ENCODE results near the gene BAHCC1.

The BAHCC1 gene

DNA sequence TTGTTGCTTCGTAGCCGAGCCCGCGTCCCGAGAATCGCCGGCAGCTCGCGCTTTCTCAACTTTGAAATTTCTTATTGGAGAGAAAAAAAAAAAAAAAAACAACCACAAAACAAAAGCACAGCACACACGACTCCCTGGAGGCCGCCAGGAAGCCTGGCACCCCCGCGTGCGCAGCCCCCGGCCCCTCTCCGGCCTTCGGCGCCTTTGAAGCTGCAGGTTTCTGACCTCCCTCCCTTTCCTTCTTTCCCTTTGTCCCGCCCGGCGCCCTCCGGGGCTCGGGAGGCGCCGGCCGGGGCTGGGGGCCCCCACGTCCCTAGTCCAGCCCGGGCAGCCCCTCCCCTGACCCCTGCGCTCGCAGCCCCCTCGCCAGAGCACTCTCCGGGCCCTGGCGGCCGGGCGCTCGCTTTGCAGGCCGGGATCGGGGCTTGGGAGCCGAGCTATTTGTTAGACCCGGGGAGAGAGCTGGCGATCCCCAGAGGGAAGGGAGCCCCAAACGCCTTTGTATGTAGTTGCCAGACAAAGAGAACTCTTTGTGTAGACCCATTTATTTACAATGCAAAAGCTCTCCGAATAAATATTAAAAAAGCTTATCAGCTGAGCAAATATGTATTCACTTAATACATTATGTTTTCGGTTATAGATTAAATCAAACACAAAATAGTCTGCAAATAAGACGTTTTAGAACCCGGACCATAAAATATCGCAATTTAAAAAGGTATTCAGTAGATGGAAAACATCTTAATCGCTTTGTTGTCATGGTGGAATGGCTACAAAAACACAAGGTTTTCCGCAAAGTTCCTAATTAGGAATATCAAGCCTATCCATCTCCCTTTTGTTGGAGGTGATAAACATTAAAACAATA lies 2.3 kb downstream of the BAHCC1 start:
- no peak for FAIRE-seq
- DNase-seq (ENCODE audit: low spot score) = no peak

DNA sequence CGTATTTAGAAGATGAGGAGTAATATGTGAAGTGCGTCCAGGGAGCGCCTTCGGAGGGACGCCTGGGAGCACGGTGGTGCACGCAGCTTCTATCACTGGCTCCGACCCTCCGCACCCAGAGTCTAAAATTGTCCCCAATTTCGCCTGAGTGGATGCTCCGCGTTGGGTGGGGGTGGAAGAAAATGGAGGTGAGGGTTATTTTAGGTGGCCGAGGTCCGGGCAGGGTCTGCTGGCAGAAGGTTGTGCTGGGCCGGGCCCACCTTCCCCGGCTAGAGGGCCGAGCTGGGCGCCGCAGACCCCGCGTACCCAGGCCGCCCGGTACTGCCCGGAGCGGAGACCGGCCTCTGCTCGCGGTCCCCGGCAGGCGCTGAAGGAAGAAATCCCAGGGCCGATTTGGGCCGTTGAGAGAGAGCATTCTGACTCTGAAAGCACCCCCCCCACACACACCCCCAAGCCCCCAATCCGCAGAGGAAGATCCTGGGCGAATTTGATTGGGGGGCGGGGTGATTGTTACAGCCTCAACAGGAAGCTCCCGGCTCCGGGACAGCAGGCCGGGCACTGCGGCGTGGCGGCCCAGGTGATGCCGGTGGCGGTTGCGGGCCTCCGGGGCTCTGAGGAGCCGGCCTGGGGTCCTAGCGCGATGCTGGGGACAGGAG lies 3.0 kb downstream of the BAHCC1 start:
- FAIRE-seq (no peak), DNase-seq (ENCODE audit: low spot score) (no peak)

DNA sequence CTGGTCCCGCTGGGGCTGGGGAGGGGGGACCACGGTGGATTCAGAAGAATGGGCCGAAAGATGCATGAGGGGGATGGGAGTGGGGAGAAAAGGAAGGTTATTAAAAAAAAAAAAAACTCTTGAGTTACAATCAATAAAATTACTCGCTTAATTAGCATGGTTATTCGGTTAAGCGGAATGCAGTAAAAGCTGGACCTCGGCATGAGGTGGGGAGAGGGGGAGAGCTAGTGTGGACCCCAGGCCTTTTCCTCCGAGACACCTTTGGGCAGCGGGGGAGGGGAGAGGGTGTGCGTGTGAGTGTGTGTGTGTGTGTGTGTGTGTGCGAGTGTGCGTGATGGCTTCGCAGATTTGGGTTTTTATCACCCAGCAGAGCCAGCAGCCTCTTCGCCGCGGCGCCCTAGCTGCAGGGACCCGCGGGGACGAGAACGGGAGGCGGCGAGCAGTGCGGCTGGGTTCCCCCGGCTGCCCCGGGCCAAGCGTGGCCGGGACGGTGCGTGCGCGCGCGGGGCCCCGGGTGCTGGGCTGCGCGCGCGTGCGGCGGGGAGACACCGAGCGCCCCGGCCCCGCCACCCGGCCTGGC lies 3.7 kb downstream of the BAHCC1 start:
- FAIRE-seq = no peak
- no peak for DNase-seq (ENCODE audit: low spot score)

DNA sequence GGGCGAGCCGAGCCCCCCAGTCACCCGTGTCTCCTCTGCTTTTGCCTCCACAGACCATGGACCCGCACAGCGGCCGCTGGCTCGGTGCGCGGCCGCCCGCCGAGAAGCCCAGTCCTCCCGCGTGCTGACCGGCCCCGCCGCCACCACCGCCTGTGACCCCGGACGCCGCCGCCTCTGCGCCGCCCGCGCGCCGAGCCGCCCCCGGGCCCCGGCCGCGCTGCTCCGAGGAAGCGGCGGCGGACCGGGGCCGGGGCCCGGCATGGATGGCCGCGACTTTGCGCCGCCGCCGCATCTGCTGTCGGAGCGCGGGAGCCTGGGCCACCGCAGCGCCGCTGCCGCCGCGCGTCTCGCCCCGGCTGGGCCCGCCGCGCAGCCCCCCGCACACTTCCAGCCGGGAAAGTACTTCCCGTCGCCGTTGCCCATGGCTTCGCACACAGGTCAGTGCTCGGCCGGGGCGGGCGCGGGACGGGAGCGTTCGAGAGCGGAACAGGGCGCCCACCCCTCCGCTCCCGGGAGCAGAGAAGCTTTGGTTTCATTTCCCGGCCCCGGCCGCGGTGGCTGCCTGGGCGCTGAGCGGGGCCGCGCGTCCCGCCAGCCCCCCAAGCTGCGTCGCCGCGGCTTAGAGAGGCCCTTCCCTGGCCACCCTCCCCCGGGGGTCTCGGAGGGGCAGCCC lies 4.4 kb downstream of the BAHCC1 start:
- FAIRE-seq (no peak), DNase-seq (ENCODE audit: low spot score) (no peak)

DNA sequence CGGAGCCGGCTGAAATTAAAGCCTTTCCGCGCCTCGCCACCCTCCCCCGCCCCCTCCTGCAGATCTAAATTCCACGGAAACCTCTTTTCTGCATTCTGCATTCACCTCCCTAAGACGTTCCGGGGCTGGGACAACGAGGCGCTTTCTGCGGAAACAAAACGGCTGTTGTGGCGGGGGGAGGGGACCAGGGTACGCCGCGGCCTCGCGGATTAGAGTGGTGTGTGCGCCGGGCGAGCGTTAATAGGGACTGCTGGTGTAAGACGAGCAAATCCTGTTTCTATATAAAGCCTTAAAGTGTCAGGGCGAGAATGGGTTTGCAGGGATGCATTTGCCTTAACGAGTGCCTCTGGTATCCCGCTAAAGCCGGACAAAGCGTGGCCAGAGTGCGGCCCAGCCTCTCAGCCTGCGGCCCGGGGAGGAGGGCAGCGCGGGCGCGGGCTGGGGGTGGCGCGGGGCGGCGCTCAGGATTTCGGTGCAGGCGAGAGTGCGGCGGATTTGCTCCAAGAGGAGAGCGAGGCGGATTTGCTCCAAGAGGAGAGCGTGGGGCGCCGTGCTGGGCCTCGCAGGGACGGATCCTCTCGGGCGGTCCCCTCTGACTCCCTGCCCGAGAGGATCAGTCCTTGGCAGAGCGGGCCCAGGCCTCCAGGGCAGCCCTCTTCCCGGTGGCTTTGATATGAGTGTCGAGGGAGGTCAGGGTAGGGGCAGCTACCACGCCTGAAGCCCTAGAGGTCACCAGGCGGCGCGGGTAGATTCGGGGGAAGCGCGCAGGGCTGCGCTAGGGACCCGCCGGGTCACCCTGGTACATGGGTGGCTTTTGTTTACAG lies 5.1 kb downstream of the BAHCC1 start:
- no peak for DNase-seq (ENCODE audit: low spot score)

DNA sequence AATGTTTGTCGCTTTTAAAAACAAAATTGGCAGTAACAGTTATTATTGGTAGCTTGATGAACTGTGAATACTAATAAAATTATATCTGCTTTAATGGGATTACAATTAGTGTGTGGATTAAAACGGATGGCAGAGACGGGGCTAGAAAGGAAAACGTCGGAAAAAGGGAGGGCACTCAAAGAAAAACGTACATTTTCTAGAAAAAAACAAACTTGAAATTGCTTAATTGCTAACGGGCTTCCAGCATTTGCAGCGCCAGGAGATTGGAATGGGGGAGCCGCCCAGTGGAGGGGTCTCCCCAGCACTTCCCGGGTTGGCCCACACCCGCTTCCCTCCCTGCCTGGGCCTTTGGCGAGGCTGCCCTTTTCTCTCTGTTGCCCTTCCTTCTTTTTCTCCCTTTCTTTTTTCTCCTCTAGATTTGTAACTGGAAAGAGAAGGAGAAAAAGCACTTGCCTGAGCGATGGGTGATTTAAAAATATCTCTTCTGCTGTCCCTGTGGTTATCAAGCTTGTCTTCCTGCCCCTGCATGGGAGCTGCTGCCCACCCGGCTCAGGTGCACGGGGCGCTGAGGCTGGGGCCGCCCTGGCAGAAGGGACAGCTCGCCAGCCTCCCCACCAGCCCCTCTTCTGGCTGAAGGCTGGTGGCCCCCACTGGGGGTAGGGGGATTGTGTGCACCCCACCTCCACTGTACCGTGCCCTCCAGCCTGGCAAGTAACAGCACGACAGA lies 5.9 kb downstream of the BAHCC1 start:
- no peak for FAIRE-seq
- no peak for DNase-seq (ENCODE audit: low spot score)

More for the DNA sequence above, 5.1 kb downstream of the BAHCC1 start:
- no peak for FAIRE-seq

DNA sequence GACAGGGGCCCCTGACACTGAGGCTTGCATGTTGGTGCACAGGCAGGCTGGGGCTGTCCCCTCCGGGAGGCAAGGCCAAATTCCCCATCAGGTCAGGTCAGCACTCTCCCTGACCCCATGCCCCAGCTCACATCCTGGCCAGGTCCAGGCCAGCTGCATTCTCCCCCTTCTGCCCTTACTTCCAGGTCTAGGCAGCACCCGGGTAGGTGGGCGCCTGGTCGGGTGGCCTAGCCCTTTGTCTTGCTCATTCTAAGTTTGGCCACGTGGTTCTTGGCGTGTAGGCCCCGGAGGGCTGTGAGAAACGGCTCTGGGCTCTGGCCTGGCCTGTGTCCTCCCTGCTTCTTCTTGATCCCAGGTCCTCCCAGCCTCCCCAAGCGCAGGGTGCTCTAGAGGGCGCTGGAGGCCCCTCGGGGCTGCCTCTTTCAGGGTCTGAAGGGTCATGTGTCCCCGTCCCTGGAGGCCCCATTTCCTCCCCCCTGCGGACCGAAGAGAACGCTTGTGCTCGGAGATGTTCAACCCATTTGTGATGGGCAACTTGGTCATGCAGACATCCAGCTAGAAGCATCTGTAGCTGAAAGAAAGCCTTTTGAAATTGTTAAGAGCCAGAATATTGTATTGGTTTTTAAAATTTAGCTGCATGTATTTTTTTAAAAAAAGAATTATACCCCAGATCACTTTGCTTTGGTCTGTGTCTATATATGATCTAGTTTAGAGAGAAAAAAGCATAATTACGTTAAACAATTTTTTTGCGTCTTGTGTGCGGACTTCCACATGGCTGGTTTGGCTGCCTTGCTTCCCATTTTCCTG lies 6.7 kb downstream of the BAHCC1 start:
- FAIRE-seq (no peak), DNase-seq (ENCODE audit: low spot score) (no peak)

DNA sequence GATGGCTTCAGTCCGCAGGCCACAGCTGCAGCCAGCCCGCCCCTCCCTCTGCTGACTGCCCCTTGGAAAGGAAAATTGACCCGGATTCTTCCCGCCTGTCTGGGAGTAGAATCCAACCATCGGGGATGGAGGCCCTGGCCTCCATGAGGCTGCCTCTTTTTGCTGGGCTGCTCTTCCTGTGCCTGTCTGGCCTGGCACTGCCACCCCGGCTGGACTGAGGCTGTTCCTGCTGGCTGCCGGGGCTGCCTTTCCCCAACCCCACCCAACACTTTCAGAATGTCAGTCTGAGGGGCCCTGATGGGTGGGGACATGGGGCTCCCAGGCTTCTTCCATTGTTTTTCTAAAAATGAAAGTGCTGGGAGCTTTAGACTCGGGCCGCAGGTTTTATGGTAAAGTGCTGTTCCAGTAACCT lies 7.3 kb downstream of the BAHCC1 start:
- FAIRE-seq = no peak
- no peak for DNase-seq (ENCODE audit: low spot score)

DNA sequence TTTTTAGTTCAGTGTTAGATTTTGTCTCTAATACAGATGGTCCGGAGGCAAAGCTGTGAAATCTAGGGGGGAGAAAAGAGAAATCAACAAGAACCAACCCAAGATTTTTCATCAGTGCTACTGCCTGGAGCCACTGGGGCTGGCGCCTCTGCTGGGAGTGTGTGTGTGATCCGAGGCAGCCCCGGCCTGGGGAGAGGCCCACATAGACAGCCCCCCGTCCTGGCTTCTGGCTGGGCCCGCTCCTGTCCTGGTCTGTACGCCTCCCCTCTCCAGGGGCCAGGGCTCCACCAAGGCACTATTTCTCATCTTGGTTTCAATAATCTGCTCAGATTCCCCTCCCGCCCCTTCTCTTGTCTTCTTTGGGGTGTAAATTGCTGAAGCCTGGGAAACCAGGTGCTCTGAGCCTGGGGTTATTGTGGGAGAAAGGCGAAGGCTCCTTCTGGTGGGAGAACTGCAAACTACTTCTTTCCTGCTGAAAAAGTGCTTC lies 7.8 kb downstream of the BAHCC1 start:
- no peak for FAIRE-seq
- no peak for DNase-seq (ENCODE audit: low spot score)

DNA sequence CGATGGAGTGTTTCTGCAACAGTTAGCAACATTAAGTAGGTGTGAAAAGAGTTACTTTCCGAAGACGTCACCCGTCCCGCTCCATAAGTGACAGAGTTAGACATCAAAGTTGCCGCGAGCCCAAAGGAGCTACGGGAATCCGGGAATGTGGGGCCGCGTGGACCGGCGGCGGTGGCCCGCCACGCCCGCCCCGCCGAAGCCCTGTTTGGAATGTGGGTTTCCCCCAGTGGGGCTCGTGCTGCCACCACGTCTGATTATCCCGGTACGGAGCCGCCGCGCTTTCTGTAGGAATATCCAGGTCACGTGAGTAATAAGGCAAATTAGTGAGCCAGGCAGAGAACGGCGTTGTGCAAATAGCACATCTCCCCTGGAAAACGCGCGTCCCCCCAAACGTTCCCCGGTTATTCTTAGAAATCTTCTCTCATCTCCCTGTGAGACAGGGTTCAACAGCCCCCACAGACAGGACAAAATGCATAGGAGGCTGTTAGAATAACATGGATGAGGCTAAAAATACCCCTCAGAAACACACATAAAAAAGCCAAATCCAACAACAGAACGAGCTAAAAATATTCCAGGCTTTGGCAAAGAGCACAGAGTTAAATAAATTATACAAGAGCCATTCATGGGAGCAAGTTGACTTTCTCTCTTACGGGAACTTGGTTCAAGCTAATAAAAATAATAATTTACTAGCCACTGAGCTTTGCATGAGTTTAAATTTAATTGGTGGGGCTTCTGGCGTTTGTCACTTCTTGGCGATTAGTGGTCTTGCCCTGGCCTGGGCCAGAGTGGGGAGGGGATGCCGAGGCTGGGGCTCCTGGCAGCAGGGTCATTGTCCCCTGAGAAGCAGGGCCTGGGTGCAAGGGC lies 8.6 kb downstream of the BAHCC1 start:
- FAIRE-seq = no peak

DNA sequence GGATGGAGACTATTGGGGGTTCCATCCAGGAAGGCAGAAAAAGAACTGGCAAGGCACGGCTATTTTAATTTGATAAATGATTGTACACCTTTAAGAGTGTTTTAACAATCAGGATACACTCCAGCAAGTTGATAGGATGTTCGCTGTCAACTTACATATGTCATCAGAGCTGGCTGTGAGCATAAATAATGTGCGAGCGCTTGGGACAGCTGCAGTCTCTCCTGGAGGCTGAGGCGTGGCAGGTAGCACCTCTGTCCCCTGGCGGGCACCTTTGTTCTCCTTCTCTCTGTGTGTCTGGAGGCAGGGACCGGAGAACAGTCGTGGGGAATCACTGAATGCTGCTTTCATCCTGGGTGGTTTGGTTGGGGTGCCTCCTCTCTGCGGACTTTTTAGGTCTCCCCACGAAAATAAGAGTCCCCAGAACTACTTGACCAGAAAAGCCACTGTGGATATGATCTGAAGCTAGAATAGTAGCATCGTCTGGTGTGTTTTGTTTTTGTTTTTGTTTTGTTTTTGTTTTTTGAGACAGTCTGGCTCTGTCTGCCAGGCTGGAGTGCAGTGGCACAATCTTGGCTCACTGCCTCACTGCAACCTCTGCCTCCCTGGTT lies 9.4 kb downstream of the BAHCC1 start:
- DNase-seq (ENCODE audit: low spot score) = no peak
- FAIRE-seq = no peak

More for the DNA sequence above, 8.6 kb downstream of the BAHCC1 start:
- DNase-seq (ENCODE audit: low spot score) = no peak

DNA sequence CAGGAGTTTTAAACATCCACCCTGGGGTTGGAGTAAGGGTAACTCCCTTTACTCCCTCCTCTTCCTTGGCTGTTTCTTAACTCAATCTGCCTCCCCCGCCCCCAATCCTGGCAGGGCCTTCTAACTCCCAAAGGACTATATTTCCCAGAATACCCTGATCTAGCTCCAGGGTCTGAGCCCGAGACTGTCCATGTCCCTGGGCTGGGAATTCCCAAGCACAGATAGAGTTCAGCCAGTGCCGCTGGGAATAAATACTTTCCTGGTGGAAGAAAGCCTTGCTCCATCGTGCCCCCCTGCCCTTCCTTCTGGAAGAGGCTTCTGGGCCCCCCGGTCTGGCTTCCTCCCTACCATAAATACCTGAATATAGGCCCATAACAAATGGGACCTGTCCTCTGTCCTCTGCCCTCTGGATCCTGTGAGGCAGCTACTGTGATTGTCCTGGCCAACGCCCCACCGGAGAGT lies 10.2 kb downstream of the BAHCC1 start:
- FAIRE-seq = no peak
- no peak for DNase-seq (ENCODE audit: low spot score)

DNA sequence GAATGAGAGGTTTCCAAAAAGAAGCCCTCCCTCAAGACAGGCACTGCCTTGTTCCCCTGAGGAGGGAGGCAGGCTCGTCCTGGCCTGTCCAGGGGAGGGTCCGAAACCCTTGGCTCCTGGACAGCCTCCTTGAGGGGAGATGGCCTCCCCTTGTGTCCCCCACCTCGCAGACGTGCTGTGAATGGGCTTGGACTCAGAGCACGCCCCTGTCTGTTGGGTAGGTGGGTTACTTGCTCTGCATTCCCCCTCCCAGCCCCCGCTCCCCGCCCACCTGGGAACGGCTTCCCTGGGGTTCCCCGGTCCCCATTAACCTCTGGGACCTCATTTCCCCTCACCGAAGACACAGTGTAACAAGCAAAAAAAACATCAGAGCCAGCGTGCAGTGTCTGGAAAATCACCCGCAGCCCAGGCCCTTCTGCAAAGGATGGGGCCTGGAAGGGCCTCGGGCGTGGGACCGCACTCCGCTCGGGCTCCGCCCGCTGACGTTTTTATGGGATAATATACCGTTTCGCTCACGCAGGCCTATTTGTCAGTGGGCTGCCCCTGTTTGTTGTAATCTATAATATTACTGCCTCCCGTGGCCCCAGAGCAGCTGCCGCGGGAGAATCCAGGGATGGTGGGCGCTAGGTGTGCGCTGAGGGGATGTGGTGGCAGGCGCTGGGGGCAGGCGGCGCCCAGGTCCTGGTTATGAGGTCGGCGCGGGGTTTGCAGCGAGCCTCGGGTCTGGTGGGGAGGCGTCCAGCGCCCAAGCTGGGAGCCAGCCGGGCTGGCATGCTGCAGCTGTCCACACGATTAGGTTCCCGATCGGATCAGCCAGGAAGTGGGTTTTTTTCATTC lies 11.1 kb downstream of the BAHCC1 start:
- DNase-seq (ENCODE audit: low spot score) (no peak), FAIRE-seq (no peak)

DNA sequence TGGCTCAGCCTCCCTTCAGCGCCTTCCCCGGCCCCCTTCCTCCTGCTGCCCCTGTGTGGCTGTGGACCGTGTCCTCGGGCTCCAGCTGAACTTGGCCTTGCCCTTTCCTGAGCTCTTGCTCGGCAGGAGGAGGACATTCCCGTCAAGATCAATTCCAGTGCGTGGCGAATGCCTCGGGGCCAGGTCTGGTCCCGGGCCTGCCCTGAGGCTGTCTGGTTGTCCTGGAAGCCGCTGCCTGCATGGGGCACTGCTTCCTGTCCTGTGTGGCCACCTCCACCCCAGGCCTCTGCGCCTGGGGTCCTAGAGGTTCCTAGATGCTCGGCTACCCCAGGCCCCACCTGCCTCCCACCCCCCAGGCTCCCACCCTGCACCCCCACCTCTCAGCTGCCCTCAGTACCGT lies 12.8 kb downstream of the BAHCC1 start:
- FAIRE-seq (no peak), DNase-seq (ENCODE audit: low spot score) (no peak)

DNA sequence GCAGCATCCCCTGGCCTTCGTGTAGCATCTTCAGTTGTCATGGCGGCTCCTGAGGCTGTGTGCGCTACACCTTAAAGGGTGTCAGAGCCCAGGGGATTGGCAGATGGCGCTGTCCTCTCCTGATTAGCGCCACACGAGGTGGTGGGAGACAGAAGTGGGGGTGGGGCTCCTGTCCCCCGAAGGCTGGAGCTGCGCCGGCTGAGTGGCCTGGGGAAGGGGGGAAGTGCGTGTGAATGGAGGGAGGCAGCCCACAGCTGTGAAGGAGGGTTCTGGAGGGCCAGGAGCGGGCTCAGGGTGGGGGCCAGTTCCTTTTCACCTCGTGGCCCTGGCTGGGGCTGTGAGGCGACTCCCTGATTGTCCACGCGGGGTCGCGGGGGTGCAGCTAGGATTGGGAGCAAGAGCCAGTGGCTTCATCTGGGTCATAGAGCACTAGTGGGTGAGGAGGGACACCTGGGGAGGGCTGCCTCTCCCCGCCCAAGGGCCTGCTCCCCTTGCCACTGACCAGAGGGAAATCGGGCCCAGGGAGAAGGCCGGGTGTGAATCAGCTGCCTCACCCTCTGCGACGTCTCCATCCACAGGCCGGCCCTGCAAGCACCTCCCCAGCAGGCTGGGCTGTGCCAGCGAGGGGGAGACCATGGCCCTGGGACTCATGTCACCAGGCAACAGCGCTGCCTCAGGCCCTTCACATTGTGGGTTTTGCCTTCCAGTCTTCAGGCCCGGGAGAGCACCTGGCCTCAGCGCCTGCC lies 14.1 kb downstream of the BAHCC1 start:
- DNase-seq (ENCODE audit: low spot score) (no peak), FAIRE-seq (no peak)

DNA sequence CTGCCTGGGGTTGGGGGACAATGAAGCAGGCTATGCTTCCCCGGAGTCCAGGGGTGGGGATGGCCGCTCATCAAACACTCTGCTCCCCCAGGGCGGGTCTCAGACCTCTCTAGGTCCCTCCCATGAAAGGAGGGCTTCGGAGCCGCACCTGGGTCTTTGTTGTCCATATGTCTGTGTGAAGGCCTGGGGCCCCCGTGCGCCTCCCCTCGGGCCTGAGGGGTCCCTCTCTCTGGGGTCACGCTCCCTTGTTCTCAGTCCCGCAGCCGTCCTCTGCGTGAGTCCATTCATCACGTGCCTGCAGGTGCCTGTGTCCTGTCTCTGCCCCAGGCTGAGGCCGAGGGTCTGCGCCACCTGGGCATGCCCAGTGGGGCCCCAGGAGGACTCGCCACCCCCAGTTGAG lies 15.6 kb downstream of the BAHCC1 start:
- no peak for DNase-seq (ENCODE audit: low spot score)
- FAIRE-seq = no peak
